PC-3 (cell line): ENCODE data around the gene ABHD11. TPM values are rescaled to one million over a fixed set of nuclear protein-coding genes. Genes with fewer than 3 reads are reported as not detected.

ENCODE experiments used
- ATAC-seq: fragments of 200-7000 bp; cut with Tn5 transposase; 2 replicates; pipeline ENCODE4 v1.9.1; 2020; ENCODE audit warnings: mild to moderate bottlenecking, moderate library complexity
- BruUV-seq: library from RNA; stranded (reverse); fragments of 400-500 nt; replicated peaks from 2 replicates; lab custom pipeline; 2021; lab: Mats Ljungman, UMichigan
- CTCF ChIA-PET: fragments of 300-600 bp; sonication (Branson Sonifier 250); formaldehyde crosslinking; loops from one replicate; lab custom pipeline; 2022; ENCODE audit warnings: antibody characterized with exemption; lab: Charles Lee
- POLR2A ChIA-PET: fragments of 300-600 bp; sonication (Branson Sonifier 250); formaldehyde crosslinking; loops from one replicate; lab custom pipeline; 2022; ENCODE audit warnings: antibody characterized with exemption; ENCODE audit not compliant: unreplicated experiment; lab: Charles Lee
- DNase-seq: peaks from one replicate; pipeline ENCODE4 v3.0.0-alpha.2; 2015
- H2AFZ ChIP-seq: fragments of 300-600 bp; sonication (generic); 2 replicates; pipeline ENCODE4 v1.6.0; 2016; ENCODE audit warnings: antibody characterized with exemption, low read length
- H3F3A ChIP-seq: fragments of 300-600 bp; sonication (generic); one replicate; pipeline ENCODE4 v1.6.0; 2017; ENCODE audit warnings: antibody characterized with exemption, low read length, control low read depth, mild to moderate bottlenecking; ENCODE audit not compliant: unreplicated experiment
- H3K27ac ChIP-seq: fragments of 300-600 bp; sonication (generic); 2 replicates; pipeline ENCODE4 v1.5.1; 2016; ENCODE audit warnings: mild to moderate bottlenecking, low read length
- H3K27me3 ChIP-seq: fragments of 300-600 bp; sonication (generic); 2 replicates; pipeline ENCODE4 v1.6.1; 2016; ENCODE audit warnings: low read length, mixed read lengths
- H3K36me3 ChIP-seq: fragments of 300-600 bp; sonication (generic); 2 replicates; pipeline ENCODE4 v1.6.1; 2016; ENCODE audit warnings: low read depth, mixed run types, low read length, mixed read lengths
- H3K4me1 ChIP-seq: fragments of 300-600 bp; sonication (generic); 2 replicates; pipeline ENCODE4 v1.5.1; 2016; ENCODE audit warnings: low read length; ENCODE audit not compliant: insufficient read depth
- H3K4me2 ChIP-seq: fragments of 300-600 bp; sonication (generic); 2 replicates; pipeline ENCODE4 v1.6.0; 2016; ENCODE audit warnings: low read length
- H3K4me3 ChIP-seq: fragments of 300-600 bp; sonication (generic); 2 replicates; pipeline ENCODE4 v1.5.1; 2016; ENCODE audit warnings: mild to moderate bottlenecking, low read length, mixed read lengths
- H3K79me2 ChIP-seq: fragments of 300-600 bp; sonication (generic); 2 replicates; pipeline ENCODE4 v1.6.1; 2017; ENCODE audit warnings: low read length, mixed read lengths
- H3K9ac ChIP-seq: fragments of 300-600 bp; sonication (generic); 2 replicates; pipeline ENCODE4 v1.6.0; 2016; ENCODE audit warnings: mild to moderate bottlenecking, low read length
- H3K9me2 ChIP-seq: fragments of 300-600 bp; sonication (generic); replicated peaks from 2 replicates; pipeline ENCODE4 v1.6.1; 2016; ENCODE audit warnings: mixed run types, low read length, mixed read lengths
- H3K9me3 ChIP-seq: fragments of 300-600 bp; sonication (generic); 2 replicates; pipeline ENCODE4 v1.6.1; 2016; ENCODE audit warnings: low read length, mixed read lengths
- H4K20me1 ChIP-seq: fragments of 300-600 bp; sonication (generic); 2 replicates; pipeline ENCODE4 v1.6.1; 2016; ENCODE audit warnings: low read length, mixed read lengths
- EZH2 ChIP-seq: fragments of 300-600 bp; sonication (generic); IDR thresholded peaks from one replicate; pipeline ENCODE4 v1.6.1; 2017; ENCODE audit warnings: antibody characterized with exemption, mild to moderate bottlenecking, low read length; ENCODE audit not compliant: unreplicated experiment
- EZH2phosphoT487 ChIP-seq: fragments of 300-600 bp; sonication (generic); IDR thresholded peaks from 2 replicates; pipeline ENCODE4 v1.6.1; 2018; ENCODE audit warnings: mild to moderate bottlenecking, antibody characterized with exemption, low read length, borderline replicate concordance
- intact Hi-C: fragments of 100-400 bp; cut with micrococcal nuclease; formaldehyde crosslinking; loops from 2 replicates; pipeline ENCODE4 v1.9.0; 2023
- total RNA-seq: library from RNA; depleted of rRNA; stranded (reverse); fragments of >200 nt; gene quantifications from 2 replicates; pipeline ENCODE4 v1.2.3, GENCODE V29; 2014
- TF ChIP-seq, protein P1 (sequence below): fragments of 300-600 bp; sonication (generic); conservative IDR thresholded peaks from 2 replicates; pipeline ENCODE4 v1.5.1; 2017; ENCODE audit warnings: antibody characterized with exemption, low read depth, mild to moderate bottlenecking, low read length

The ABHD11 gene
- total RNA-seq, 1 experiment from 2014 or later: 41.4 TPM

DNA sequence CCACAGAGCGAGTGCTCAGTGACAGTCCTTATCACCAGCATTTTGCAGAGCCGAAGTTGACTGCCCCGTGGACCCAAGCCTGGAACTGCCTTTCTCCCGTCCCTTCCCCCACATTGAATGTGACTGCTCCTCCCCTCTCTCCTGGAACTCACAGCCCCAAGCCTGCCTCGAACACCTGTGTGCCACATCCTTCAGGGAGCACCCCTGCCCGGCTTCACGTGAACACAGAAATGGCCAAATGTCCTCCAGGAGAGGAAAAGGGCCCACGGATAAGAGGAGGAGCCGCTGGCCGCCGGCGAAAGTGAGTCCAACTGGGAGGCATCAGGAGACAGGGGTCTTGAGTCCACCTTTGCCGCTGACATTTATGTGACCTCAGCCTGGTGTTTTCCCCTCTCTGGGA lies 35.4 kb downstream of the ABHD11 start:
- no peaks in the 10 kb centered on the region for H3K9me3 ChIP-seq
- intact Hi-C loops: no loop called here
- peaks cover 38% of the 10 kb centered on the region for H3K4me1 ChIP-seq
- H3F3A ChIP-seq: peaks cover 16% of the 10 kb centered on the region
- ChIA-PET POLR2A (interaction anchor here (0.5 to 0.6 kb wide), 2 partner anchors 8 to 296 kb away, joined by 4 to 6 read pairs; no protein-coding TSS in a partner anchor), CTCF (no interaction called here)
- no peak overlapping the region for H3K4me3 ChIP-seq
- peaks cover 20% of the 10 kb centered on the region for H4K20me1 ChIP-seq
- no peak overlapping the region for H3K9ac ChIP-seq
- BruUV-seq: no TSS peak
- no peaks in the 10 kb centered on the region for H3K27me3 ChIP-seq
- H3K79me2 ChIP-seq: peaks cover 14% of the 10 kb centered on the region
- TF ChIP-seq EZH2: no peak
- no peak for TF ChIP-seq EZH2phosphoT487
- TF ChIP-seq, protein P1, sequence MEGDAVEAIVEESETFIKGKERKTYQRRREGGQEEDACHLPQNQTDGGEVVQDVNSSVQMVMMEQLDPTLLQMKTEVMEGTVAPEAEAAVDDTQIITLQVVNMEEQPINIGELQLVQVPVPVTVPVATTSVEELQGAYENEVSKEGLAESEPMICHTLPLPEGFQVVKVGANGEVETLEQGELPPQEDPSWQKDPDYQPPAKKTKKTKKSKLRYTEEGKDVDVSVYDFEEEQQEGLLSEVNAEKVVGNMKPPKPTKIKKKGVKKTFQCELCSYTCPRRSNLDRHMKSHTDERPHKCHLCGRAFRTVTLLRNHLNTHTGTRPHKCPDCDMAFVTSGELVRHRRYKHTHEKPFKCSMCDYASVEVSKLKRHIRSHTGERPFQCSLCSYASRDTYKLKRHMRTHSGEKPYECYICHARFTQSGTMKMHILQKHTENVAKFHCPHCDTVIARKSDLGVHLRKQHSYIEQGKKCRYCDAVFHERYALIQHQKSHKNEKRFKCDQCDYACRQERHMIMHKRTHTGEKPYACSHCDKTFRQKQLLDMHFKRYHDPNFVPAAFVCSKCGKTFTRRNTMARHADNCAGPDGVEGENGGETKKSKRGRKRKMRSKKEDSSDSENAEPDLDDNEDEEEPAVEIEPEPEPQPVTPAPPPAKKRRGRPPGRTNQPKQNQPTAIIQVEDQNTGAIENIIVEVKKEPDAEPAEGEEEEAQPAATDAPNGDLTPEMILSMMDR: no peak
- peaks cover 50% of the 10 kb centered on the region for H3K36me3 ChIP-seq
- no peak for DNase-seq
- no peak overlapping the region for H2AFZ ChIP-seq
- peak overlapping the region; percentile 33 for H3K27ac ChIP-seq
- H3K4me2 ChIP-seq: no peak overlapping the region
- no peaks in the 10 kb centered on the region for H3K9me2 ChIP-seq
- ATAC-seq: no peak

DNA sequence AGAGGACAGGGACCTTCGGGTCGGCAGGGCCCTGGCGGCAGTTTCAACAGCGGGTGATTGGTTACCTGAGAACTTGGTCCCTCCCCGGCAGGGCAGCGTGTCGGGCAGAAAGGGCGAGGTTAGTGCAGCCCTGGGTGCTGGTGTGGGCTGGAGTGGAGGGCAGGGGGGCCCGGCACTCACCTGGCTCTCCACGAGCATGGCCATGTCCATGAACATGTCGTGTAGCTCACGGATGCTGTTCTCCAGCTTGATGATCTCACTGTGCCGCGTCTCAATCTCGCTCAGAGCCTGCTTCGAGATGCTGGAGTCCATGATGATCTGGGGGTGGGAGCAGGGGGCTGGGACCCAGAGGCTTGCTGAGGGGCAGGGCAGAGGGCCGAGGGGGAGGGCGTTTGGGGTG lies 35.9 kb downstream of the ABHD11 start:
- intact Hi-C loops: no loop called here
- Histone ChIP-seq H3K9me2 (no peaks in the 10 kb centered on the region), H3K4me3 (no peak overlapping the region), H3K9me3 (no peaks in the 10 kb centered on the region), H3F3A (peaks cover 22% of the 10 kb centered on the region), H3K4me2 (no peak overlapping the region), H3K36me3 (peaks cover 49% of the 10 kb centered on the region), H3K4me1 (peaks cover 35% of the 10 kb centered on the region), H2AFZ (no peak overlapping the region), H3K27me3 (no peaks in the 10 kb centered on the region), H3K79me2 (peaks cover 14% of the 10 kb centered on the region; the same call in 1 of the 2 replicates), H4K20me1 (peaks cover 20% of the 10 kb centered on the region), H3K27ac (peak overlapping the region; percentile 16; the same call in 1 of the 2 replicates), H3K9ac (no peak overlapping the region)
- ATAC-seq: no peak
- POLR2A ChIA-PET: interaction anchor here (0.5 to 0.6 kb wide), 2 partner anchors 8 to 296 kb away, joined by 4 to 6 read pairs; no protein-coding TSS in a partner anchor
- no TSS peak for BruUV-seq
- CTCF ChIA-PET: interaction anchor here (0.6 kb wide), 1 partner anchor 23 kb away, joined by 3 read pairs; no protein-coding TSS in a partner anchor
- DNase-seq: no peak
- TF ChIP-seq EZH2 (no peak), EZH2phosphoT487 (no peak)
- TF ChIP-seq, protein P1: no peak

DNA sequence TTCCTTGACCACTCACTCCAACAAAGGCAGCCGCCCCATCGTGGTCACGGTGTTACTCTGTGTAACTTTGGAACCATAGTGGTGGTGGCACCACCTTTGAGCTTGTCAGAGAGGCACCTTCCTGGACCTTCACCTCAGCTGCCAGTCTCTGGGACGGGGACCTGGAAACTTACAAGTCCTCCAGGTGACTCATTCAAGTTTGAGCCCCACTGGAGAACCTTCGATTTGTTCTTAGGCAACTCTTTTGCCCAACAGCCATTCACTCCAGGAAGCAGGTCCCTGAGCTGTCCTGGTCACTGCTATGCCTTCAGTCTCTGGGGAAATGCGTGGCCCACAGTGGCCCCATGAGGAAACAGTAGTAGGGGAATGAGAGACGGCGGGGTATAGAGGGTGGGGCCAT lies 36.4 kb downstream of the ABHD11 start:
- Histone ChIP-seq H3K9ac (no peak overlapping the region), H3K79me2 (peaks cover 14% of the 10 kb centered on the region; the same call in 1 of the 2 replicates), H3K36me3 (peaks cover 52% of the 10 kb centered on the region), H3K4me1 (peaks cover 31% of the 10 kb centered on the region), H4K20me1 (peaks cover 20% of the 10 kb centered on the region), H3K9me2 (no peaks in the 10 kb centered on the region), H3K4me3 (no peak overlapping the region), H3K4me2 (no peak overlapping the region), H2AFZ (no peak overlapping the region), H3K9me3 (no peaks in the 10 kb centered on the region), H3F3A (peaks cover 23% of the 10 kb centered on the region), H3K27ac (peak overlapping the region; percentile 16; the same call in 1 of the 2 replicates), H3K27me3 (no peaks in the 10 kb centered on the region)
- TF ChIP-seq EZH2phosphoT487 (no peak), EZH2 (no peak)
- TF ChIP-seq, protein P1: no peak
- ATAC-seq (no peak), DNase-seq (no peak)
- BruUV-seq: no TSS peak
- intact Hi-C loops: no loop called here
- POLR2A ChIA-PET: no interaction called here
- CTCF ChIA-PET: interaction anchor here (0.6 kb wide), 1 partner anchor 23 kb away, joined by 3 read pairs; no protein-coding TSS in a partner anchor
